Osteoblast (primary cell): ENCODE measurements around the gene LEMD3. TPM values are rescaled to one million over a fixed set of nuclear protein-coding genes. Genes with fewer than 3 reads are reported as not detected.

ENCODE experiments used
- DNase-seq: peaks from one replicate; pipeline ENCODE4 v3.0.0; 2011; ENCODE audit warnings: low spot score, mixed read lengths; ENCODE audit not compliant: insufficient read length; ENCODE audit errors: missing footprints
- H2AFZ ChIP-seq: 2 replicates; pipeline ENCODE4 v1.6.0; 2011; ENCODE audit warnings: mild to moderate bottlenecking, low read length
- H3K27ac ChIP-seq: 2 replicates; pipeline ENCODE4 v1.5.1; 2011; ENCODE audit warnings: mild to moderate bottlenecking, low read depth, low read length, moderate library complexity
- H3K27me3 ChIP-seq: 2 replicates; pipeline ENCODE4 v1.6.0; 2012; ENCODE audit warnings: mild to moderate bottlenecking, control low read depth, inconsistent platforms, low read length, moderate library complexity; ENCODE audit not compliant: insufficient read depth
- H3K36me3 ChIP-seq: 2 replicates; pipeline ENCODE4 v1.5.1; 2011; ENCODE audit warnings: mild to moderate bottlenecking, low read length, control low read depth, moderate library complexity; ENCODE audit not compliant: insufficient read depth
- H3K4me1 ChIP-seq: 2 replicates; pipeline ENCODE4 v1.5.1; 2011; ENCODE audit warnings: mild to moderate bottlenecking, low read length, control low read depth, moderate library complexity; ENCODE audit not compliant: insufficient read depth
- H3K4me2 ChIP-seq: 2 replicates; pipeline ENCODE4 v1.6.0; 2011; ENCODE audit warnings: mild to moderate bottlenecking, low read length; ENCODE audit not compliant: insufficient read depth
- H3K4me3 ChIP-seq: fragments of 200-600 bp; sonication (generic); 3 replicates; pipeline ENCODE4 v1.5.1; 2012; ENCODE audit warnings: mild to moderate bottlenecking, low read length, inconsistent platforms; ENCODE audit not compliant: insufficient read depth
- H3K79me2 ChIP-seq: 2 replicates; pipeline ENCODE4 v1.6.0; 2012; ENCODE audit warnings: mild to moderate bottlenecking, low read length, control low read depth, inconsistent platforms; ENCODE audit not compliant: insufficient read depth
- H3K9me3 ChIP-seq: 2 replicates; pipeline ENCODE4 v1.5.1; 2011; ENCODE audit warnings: low read depth, low read length, control low read depth
- H4K20me1 ChIP-seq: 2 replicates; pipeline ENCODE4 v1.6.0; 2012; ENCODE audit warnings: mild to moderate bottlenecking, low read length, control low read depth; ENCODE audit not compliant: insufficient read depth
- CTCF ChIP-seq: IDR thresholded peaks from 2 replicates; pipeline ENCODE4 v1.5.1; 2011; ENCODE audit warnings: mild to moderate bottlenecking, low read depth, low read length, moderate library complexity; ENCODE audit errors: extremely low read depth
- total RNA-seq: library from RNA; depleted of rRNA; stranded (reverse); fragments of >200 nt; gene quantifications from 2 replicates; pipeline ENCODE4 v1.2.3, GENCODE V29; 2012

The LEMD3 gene
- total RNA-seq, 1 donor: 27.5 TPM

- TF ChIP-seq CTCF: no peak
- H3K36me3 ChIP-seq: no peaks in the 10 kb centered on the region
- no peak overlapping the region for H3K4me2 ChIP-seq
- H3K9me3 ChIP-seq: no peaks in the 10 kb centered on the region
- no peak overlapping the region for H3K4me3 ChIP-seq
- peaks cover 63% of the 10 kb centered on the region for H3K79me2 ChIP-seq
- DNase-seq: no peak
- no peak overlapping the region for H2AFZ ChIP-seq
- H3K4me1 ChIP-seq: peaks cover 4% of the 10 kb centered on the region
- no peaks in the 10 kb centered on the region for H3K27me3 ChIP-seq
- peaks cover 25% of the 10 kb centered on the region for H4K20me1 ChIP-seq
- no peak overlapping the region for H3K27ac ChIP-seq
These were observed 27.6 kb downstream of the LEMD3 start for GRCh38 chr12:65196762-65197567.

GRCh38 chr12:65199604-65200003, 30.2 kb downstream of the LEMD3 start:
- DNase-seq: no peak

GRCh38 chr12:65200007-65200665, 30.8 kb downstream of the LEMD3 start:
- no peak overlapping the region for H3K4me3 ChIP-seq
- H3K79me2 ChIP-seq: peaks cover 72% of the 10 kb centered on the region
- H3K9me3 ChIP-seq: no peaks in the 10 kb centered on the region
- no peaks in the 10 kb centered on the region for H3K36me3 ChIP-seq
- peaks cover 27% of the 10 kb centered on the region for H4K20me1 ChIP-seq
- H3K27me3 ChIP-seq: no peaks in the 10 kb centered on the region
- no peak for DNase-seq
- H2AFZ ChIP-seq: no peak overlapping the region
- H3K4me2 ChIP-seq: no peak overlapping the region
- H3K27ac ChIP-seq: no peak overlapping the region
- H3K4me1 ChIP-seq: peaks cover 4% of the 10 kb centered on the region
- TF ChIP-seq CTCF: no peak

More at GRCh38 chr12:65199604-65200003, 30.2 kb downstream of the LEMD3 start:
- Histone ChIP-seq H3K27ac (no peak overlapping the region), H3K36me3 (no peaks in the 10 kb centered on the region), H3K79me2 (peaks cover 70% of the 10 kb centered on the region), H3K4me2 (no peak overlapping the region), H3K4me3 (no peak overlapping the region), H2AFZ (no peak overlapping the region), H3K4me1 (peaks cover 4% of the 10 kb centered on the region), H4K20me1 (peaks cover 27% of the 10 kb centered on the region), H3K27me3 (no peaks in the 10 kb centered on the region), H3K9me3 (no peaks in the 10 kb centered on the region)
- no peak for TF ChIP-seq CTCF

- no peak for TF ChIP-seq CTCF
- Histone ChIP-seq H3K4me2 (no peak overlapping the region), H3K4me3 (no peak overlapping the region), H2AFZ (no peak overlapping the region), H3K27ac (no peak overlapping the region), H3K27me3 (no peaks in the 10 kb centered on the region), H3K4me1 (peaks cover 4% of the 10 kb centered on the region), H3K36me3 (no peaks in the 10 kb centered on the region), H3K9me3 (no peaks in the 10 kb centered on the region), H4K20me1 (peaks cover 27% of the 10 kb centered on the region), H3K79me2 (peaks cover 79% of the 10 kb centered on the region)
- no peak for DNase-seq
These were observed 34.0 kb downstream of the LEMD3 start for GRCh38 chr12:65203376-65203775.
